PC-3 (cell line): ENCODE data around the gene TMEM125. TPM values are rescaled to one million over a fixed set of nuclear protein-coding genes. Genes with fewer than 3 reads are reported as not detected.
A peak's percentile ranks its signal among the peaks of the same experiment; 100 is the strongest.

Source experiments
- ATAC-seq: fragments of 200-7000 bp; cut with Tn5 transposase; 2 replicates; pipeline ENCODE4 v1.9.1; 2020; ENCODE audit warnings: mild to moderate bottlenecking, moderate library complexity
- BruUV-seq: library from RNA; stranded (reverse); fragments of 400-500 nt; replicated peaks from 2 replicates; lab custom pipeline; 2021; lab: Mats Ljungman, UMichigan
- CTCF ChIA-PET: fragments of 300-600 bp; sonication (Branson Sonifier 250); formaldehyde crosslinking; loops from one replicate; lab custom pipeline; 2022; ENCODE audit warnings: antibody characterized with exemption; lab: Charles Lee
- POLR2A ChIA-PET: fragments of 300-600 bp; sonication (Branson Sonifier 250); formaldehyde crosslinking; loops from one replicate; lab custom pipeline; 2022; ENCODE audit warnings: antibody characterized with exemption; ENCODE audit not compliant: unreplicated experiment; lab: Charles Lee
- DNase-seq: peaks from one replicate; pipeline ENCODE4 v3.0.0-alpha.2; 2015
- H2AFZ ChIP-seq: fragments of 300-600 bp; sonication (generic); 2 replicates; pipeline ENCODE4 v1.6.0; 2016; ENCODE audit warnings: antibody characterized with exemption, low read length
- H3F3A ChIP-seq: fragments of 300-600 bp; sonication (generic); one replicate; pipeline ENCODE4 v1.6.0; 2017; ENCODE audit warnings: antibody characterized with exemption, low read length, control low read depth, mild to moderate bottlenecking; ENCODE audit not compliant: unreplicated experiment
- H3K27ac ChIP-seq: fragments of 300-600 bp; sonication (generic); 2 replicates; pipeline ENCODE4 v1.5.1; 2016; ENCODE audit warnings: mild to moderate bottlenecking, low read length
- H3K27me3 ChIP-seq: fragments of 300-600 bp; sonication (generic); 2 replicates; pipeline ENCODE4 v1.6.1; 2016; ENCODE audit warnings: low read length, mixed read lengths
- H3K36me3 ChIP-seq: fragments of 300-600 bp; sonication (generic); 2 replicates; pipeline ENCODE4 v1.6.1; 2016; ENCODE audit warnings: low read depth, mixed run types, low read length, mixed read lengths
- H3K4me1 ChIP-seq: fragments of 300-600 bp; sonication (generic); 2 replicates; pipeline ENCODE4 v1.5.1; 2016; ENCODE audit warnings: low read length; ENCODE audit not compliant: insufficient read depth
- H3K4me2 ChIP-seq: fragments of 300-600 bp; sonication (generic); 2 replicates; pipeline ENCODE4 v1.6.0; 2016; ENCODE audit warnings: low read length
- H3K4me3 ChIP-seq: fragments of 300-600 bp; sonication (generic); 2 replicates; pipeline ENCODE4 v1.5.1; 2016; ENCODE audit warnings: mild to moderate bottlenecking, low read length, mixed read lengths
- H3K79me2 ChIP-seq: fragments of 300-600 bp; sonication (generic); 2 replicates; pipeline ENCODE4 v1.6.1; 2017; ENCODE audit warnings: low read length, mixed read lengths
- H3K9ac ChIP-seq: fragments of 300-600 bp; sonication (generic); 2 replicates; pipeline ENCODE4 v1.6.0; 2016; ENCODE audit warnings: mild to moderate bottlenecking, low read length
- H3K9me2 ChIP-seq: fragments of 300-600 bp; sonication (generic); replicated peaks from 2 replicates; pipeline ENCODE4 v1.6.1; 2016; ENCODE audit warnings: mixed run types, low read length, mixed read lengths
- H3K9me3 ChIP-seq: fragments of 300-600 bp; sonication (generic); 2 replicates; pipeline ENCODE4 v1.6.1; 2016; ENCODE audit warnings: low read length, mixed read lengths
- H4K20me1 ChIP-seq: fragments of 300-600 bp; sonication (generic); 2 replicates; pipeline ENCODE4 v1.6.1; 2016; ENCODE audit warnings: low read length, mixed read lengths
- CTCF ChIP-seq: fragments of 300-600 bp; sonication (generic); conservative IDR thresholded peaks from 2 replicates; pipeline ENCODE4 v1.5.1; 2017; ENCODE audit warnings: antibody characterized with exemption, low read depth, mild to moderate bottlenecking, low read length
- EZH2 ChIP-seq: fragments of 300-600 bp; sonication (generic); IDR thresholded peaks from one replicate; pipeline ENCODE4 v1.6.1; 2017; ENCODE audit warnings: antibody characterized with exemption, mild to moderate bottlenecking, low read length; ENCODE audit not compliant: unreplicated experiment
- EZH2phosphoT487 ChIP-seq: fragments of 300-600 bp; sonication (generic); IDR thresholded peaks from 2 replicates; pipeline ENCODE4 v1.6.1; 2018; ENCODE audit warnings: mild to moderate bottlenecking, antibody characterized with exemption, low read length, borderline replicate concordance
- intact Hi-C: fragments of 100-400 bp; cut with micrococcal nuclease; formaldehyde crosslinking; loops from 2 replicates; pipeline ENCODE4 v1.9.0; 2023
- total RNA-seq: library from RNA; depleted of rRNA; stranded (reverse); fragments of >200 nt; gene quantifications from 2 replicates; pipeline ENCODE4 v1.2.3, GENCODE V29; 2014

TMEM125 gene
- total RNA-seq, 1 experiment from 2014 or later: 9.8 TPM

- Histone ChIP-seq H3K4me2 (no peak overlapping the region), H3K9me3 (no peaks in the 10 kb centered on the region), H3F3A (no peaks in the 10 kb centered on the region), H3K79me2 (no peaks in the 10 kb centered on the region), H3K9me2 (no peaks in the 10 kb centered on the region), H3K27ac (no peak overlapping the region), H4K20me1 (no peaks in the 10 kb centered on the region), H2AFZ (0 out of 2 replicates have a peak overlapping the region, but pooled peaks have one; percentile 26), H3K4me3 (no peak overlapping the region), H3K27me3 (no peaks in the 10 kb centered on the region), H3K9ac (no peak overlapping the region), H3K4me1 (peaks cover 19% of the 10 kb centered on the region), H3K36me3 (no peaks in the 10 kb centered on the region)
- intact Hi-C loops: no loop called here
- ChIA-PET POLR2A (no interaction called here), CTCF (no interaction called here)
- BruUV-seq: no TSS peak
- no peak for ATAC-seq
- no peak for TF ChIP-seq EZH2
- no peak for TF ChIP-seq EZH2phosphoT487
- TF ChIP-seq CTCF: no peak
- DNase-seq: no peak
Observed at GRCh38 chr1:43296207-43296606, 26.4 kb downstream of the TMEM125 start.

- Histone ChIP-seq H3K27ac (no peak overlapping the region), H3K9me2 (no peaks in the 10 kb centered on the region), H3K4me2 (no peak overlapping the region), H3K4me3 (no peak overlapping the region), H3K9me3 (no peaks in the 10 kb centered on the region), H3K36me3 (no peaks in the 10 kb centered on the region), H3K4me1 (peaks cover 19% of the 10 kb centered on the region), H3K79me2 (no peaks in the 10 kb centered on the region), H3K9ac (no peak overlapping the region), H3K27me3 (no peaks in the 10 kb centered on the region), H3F3A (no peaks in the 10 kb centered on the region), H2AFZ (no peak overlapping the region), H4K20me1 (no peaks in the 10 kb centered on the region)
- BruUV-seq: no TSS peak
- DNase-seq (no peak), ATAC-seq (no peak)
- TF ChIP-seq CTCF: no peak
- TF ChIP-seq EZH2: no peak
- TF ChIP-seq EZH2phosphoT487: no peak
- CTCF ChIA-PET: no interaction called here
- POLR2A ChIA-PET: no interaction called here
- intact Hi-C loops: no loop called here
Observed at GRCh38 chr1:43298055-43298454, 28.3 kb downstream of the TMEM125 start.

- no peak overlapping the region for H3K4me3 ChIP-seq
- no peaks in the 10 kb centered on the region for H3K79me2 ChIP-seq
- H3K27me3 ChIP-seq: no peaks in the 10 kb centered on the region
- no peaks in the 10 kb centered on the region for H3K9me3 ChIP-seq
- H4K20me1 ChIP-seq: no peaks in the 10 kb centered on the region
- H3K36me3 ChIP-seq: no peaks in the 10 kb centered on the region
- H3K9ac ChIP-seq: no peak overlapping the region
- no peak overlapping the region for H3K4me2 ChIP-seq
- no peaks in the 10 kb centered on the region for H3F3A ChIP-seq
- ChIA-PET POLR2A (no interaction called here), CTCF (no interaction called here)
- DNase-seq (no peak), ATAC-seq (no peak)
- intact Hi-C loops: no loop called here
- BruUV-seq: no TSS peak
- TF ChIP-seq EZH2 (no peak), EZH2phosphoT487 (no peak), CTCF (no peak)
- H3K9me2 ChIP-seq: no peaks in the 10 kb centered on the region
- H3K27ac ChIP-seq: no peak overlapping the region
- peaks cover 13% of the 10 kb centered on the region for H3K4me1 ChIP-seq
- H2AFZ ChIP-seq: no peak overlapping the region
Observed at GRCh38 chr1:43299101-43299500, 29.3 kb downstream of the TMEM125 start.
